Measurements from ENCODE around the gene ARSB. TPM values are rescaled to one million over a fixed set of nuclear protein-coding genes. Genes with fewer than 3 reads are reported as not detected.
A peak's percentile ranks its signal among the peaks of the same experiment; 100 is the strongest.

The ARSB gene
- total RNA-seq, 1 experiment from 2014 or later, result 11.4 TPM

GRCh38 chr5:78975035-78975434, 10.1 kb downstream of the ARSB start:
- H4K5ac ChIP-seq (ENCODE audit: insufficient read length, low read depth, low read length), result no peak overlapping the region
- no peak overlapping the region; the same call in 1 of the 2 replicates for H3K14ac ChIP-seq (ENCODE audit: insufficient read depth, low read length)
- no peak overlapping the region for H3T11ph ChIP-seq (ENCODE audit: low read length)
- peaks cover 3% of the 10 kb centered on the region; the same call in 1 of the 2 replicates for H3K4me1 ChIP-seq (ENCODE audit: insufficient read depth, low read length)
- no peak overlapping the region for H2BK15ac ChIP-seq (ENCODE audit: low read depth, low read length)
- H3K4ac ChIP-seq (ENCODE audit: low read depth, low read length), result no peak overlapping the region
- H4K20me1 ChIP-seq (ENCODE audit: control insufficient read depth, insufficient read depth, insufficient read length), result no peaks in the 10 kb centered on the region
- H3K27ac ChIP-seq (ENCODE audit: insufficient read length, low read depth, low read length), result no peak overlapping the region
- H2BK20ac ChIP-seq (ENCODE audit: low read depth, low read length, poor library complexity, severe bottlenecking), result no peak overlapping the region
- TF ChIP-seq, protein P1, sequence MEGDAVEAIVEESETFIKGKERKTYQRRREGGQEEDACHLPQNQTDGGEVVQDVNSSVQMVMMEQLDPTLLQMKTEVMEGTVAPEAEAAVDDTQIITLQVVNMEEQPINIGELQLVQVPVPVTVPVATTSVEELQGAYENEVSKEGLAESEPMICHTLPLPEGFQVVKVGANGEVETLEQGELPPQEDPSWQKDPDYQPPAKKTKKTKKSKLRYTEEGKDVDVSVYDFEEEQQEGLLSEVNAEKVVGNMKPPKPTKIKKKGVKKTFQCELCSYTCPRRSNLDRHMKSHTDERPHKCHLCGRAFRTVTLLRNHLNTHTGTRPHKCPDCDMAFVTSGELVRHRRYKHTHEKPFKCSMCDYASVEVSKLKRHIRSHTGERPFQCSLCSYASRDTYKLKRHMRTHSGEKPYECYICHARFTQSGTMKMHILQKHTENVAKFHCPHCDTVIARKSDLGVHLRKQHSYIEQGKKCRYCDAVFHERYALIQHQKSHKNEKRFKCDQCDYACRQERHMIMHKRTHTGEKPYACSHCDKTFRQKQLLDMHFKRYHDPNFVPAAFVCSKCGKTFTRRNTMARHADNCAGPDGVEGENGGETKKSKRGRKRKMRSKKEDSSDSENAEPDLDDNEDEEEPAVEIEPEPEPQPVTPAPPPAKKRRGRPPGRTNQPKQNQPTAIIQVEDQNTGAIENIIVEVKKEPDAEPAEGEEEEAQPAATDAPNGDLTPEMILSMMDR (conservative IDR thresholded peaks at IDR 0.05), result no peak
- peak overlapping the region in 1 of 3 experiments; percentile 62; a peak in 2 of 7 replicates for H3K27ac Mint-ChIP-seq
- H2BK12ac ChIP-seq (ENCODE audit: insufficient read length, low read depth, low read length), result no peak overlapping the region
- H2AK5ac ChIP-seq (ENCODE audit: insufficient read length, low read length), result no peak overlapping the region
- H3K36me3 Mint-ChIP-seq (ENCODE audit: insufficient read depth in 1 of 3, low read depth in 3 of 3), result no peaks in the 10 kb centered on the region
- H3K4me2 ChIP-seq (ENCODE audit: insufficient read depth, insufficient read length, low read length), result no peak overlapping the region
- H3K56ac ChIP-seq (ENCODE audit: insufficient read length, low read depth, low read length), result no peak overlapping the region
- H3K27me3 Mint-ChIP-seq (ENCODE audit: low read depth), result no peaks in the 10 kb centered on the region
- H3K79me1 ChIP-seq (ENCODE audit: insufficient read depth, low read depth, low read length, poor library complexity, severe bottlenecking), result no peaks in the 10 kb centered on the region
- H2BK120ac ChIP-seq (ENCODE audit: low read depth, low read length, poor library complexity, severe bottlenecking), result no peak overlapping the region
- no peaks in the 10 kb centered on the region for H3K9me3 Mint-ChIP-seq
- H3K18ac ChIP-seq (ENCODE audit: insufficient read length, low read depth, low read length), result no peak overlapping the region
- H3K9me3 ChIP-seq (ENCODE audit: control insufficient read depth, low read depth, low read length), result no peaks in the 10 kb centered on the region
- H3K23ac ChIP-seq (ENCODE audit: insufficient read length, low read depth, low read length), result no peak overlapping the region
- no peak overlapping the region for H4K91ac ChIP-seq (ENCODE audit: insufficient read length, low read depth, low read length)
- H3K4me1 Mint-ChIP-seq, result peaks cover 24 to 25% of the 10 kb centered on the region in 2 experiments
- H3K4me3 Mint-ChIP-seq, result no peak overlapping the region; a peak in 1 of 5 replicates
- no peaks in the 10 kb centered on the region for H3K23me2 ChIP-seq (ENCODE audit: insufficient read length, low read depth, low read length, poor library complexity, severe bottlenecking)
- no CpG with 5 or more reads among the region's 8 CpGs for WGBS (ENCODE audit: extremely low coverage, insufficient read length, low lambda C conversion rate)
- H3K27me3 ChIP-seq (ENCODE audit: insufficient read depth, low read length), result no peaks in the 10 kb centered on the region
- no peaks in the 10 kb centered on the region; the same call in 1 of the 2 replicates for H3K79me2 ChIP-seq (ENCODE audit: insufficient read depth, low read length)
- H3K9ac ChIP-seq (ENCODE audit: extremely low read depth, insufficient read length, low read length), result no peak overlapping the region
- no peak for DNase-seq
- no peak overlapping the region for H4K8ac ChIP-seq (replicated peaks; ENCODE audit: insufficient read length, low read depth, low read length)
- no peak overlapping the region for H2AFZ ChIP-seq (ENCODE audit: low read length)
- no peak overlapping the region for H2BK5ac ChIP-seq (ENCODE audit: insufficient read length, low read length)

Measured in H9 (cell line).